Calu3 (cell line): Measurements from ENCODE around the gene AGBL1. TPM values are rescaled to one million over a fixed set of nuclear protein-coding genes. Genes with fewer than 3 reads are reported as not detected.

Source experiments
- BruUV-seq: library from RNA; stranded (reverse); fragments of 400-500 nt; replicated peaks from 2 replicates; lab custom pipeline; 2021; lab: Mats Ljungman, UMichigan
- CTCF ChIA-PET: fragments of 300-600 bp; sonication (Branson Sonifier 250); formaldehyde crosslinking; loops from one replicate; lab custom pipeline; 2022; ENCODE audit warnings: antibody characterized with exemption; lab: Charles Lee
- DNase-seq: peaks from one replicate; pipeline ENCODE4 v3.0.0; 2022
- H3K27ac Mint-ChIP-seq: one replicate; pipeline ENCODE4 v1.8.0; 2022; ENCODE audit warnings: mixed read lengths; ENCODE audit not compliant: unreplicated experiment
- H3K27me3 Mint-ChIP-seq: one replicate; pipeline ENCODE4 v1.8.0; 2022; ENCODE audit warnings: mixed read lengths; ENCODE audit not compliant: unreplicated experiment
- H3K36me3 Mint-ChIP-seq: one replicate; pipeline ENCODE4 v1.8.0; 2022; ENCODE audit warnings: mild to moderate bottlenecking, moderate library complexity, mixed read lengths; ENCODE audit not compliant: insufficient read depth, unreplicated experiment
- H3K4me1 Mint-ChIP-seq: one replicate; pipeline ENCODE4 v1.8.0; 2022; ENCODE audit warnings: mild to moderate bottlenecking, low read depth, mixed read lengths; ENCODE audit not compliant: unreplicated experiment
- H3K4me3 Mint-ChIP-seq: one replicate; pipeline ENCODE4 v1.8.0; 2022; ENCODE audit warnings: mild to moderate bottlenecking, low read depth, moderate library complexity, mixed read lengths; ENCODE audit not compliant: unreplicated experiment
- H3K9me3 Mint-ChIP-seq: one replicate; pipeline ENCODE4 v1.8.0; 2022; ENCODE audit warnings: low read depth, mixed read lengths; ENCODE audit not compliant: unreplicated experiment
- CTCF ChIP-seq: fragments of 200-600 bp; IDR thresholded peaks from one replicate; pipeline ENCODE4 v1.8.0; 2022; ENCODE audit warnings: antibody characterized with exemption; ENCODE audit not compliant: unreplicated experiment
- intact Hi-C: fragments of 100-400 bp; cut with micrococcal nuclease; formaldehyde crosslinking; loops from one replicate; pipeline ENCODE4 v1.10.0; 2022; ENCODE audit not compliant: unreplicated experiment
- total RNA-seq: library from RNA; stranded (reverse); gene quantifications from 2 replicates; pipeline ENCODE4 v1.2.3, GENCODE V29; 2022

Gene AGBL1
- total RNA-seq, 1 experiment from 2014 or later = not detected

- H3K4me1 Mint-ChIP-seq = no peaks in the 10 kb centered on the region
- no peak for TF ChIP-seq CTCF
- no peak for DNase-seq
- no peak overlapping the region for H3K4me3 Mint-ChIP-seq
- CTCF ChIA-PET = no interaction called here
- intact Hi-C loops = no loop called here
- no TSS peak for BruUV-seq
- no peak overlapping the region for H3K27ac Mint-ChIP-seq
- peaks cover 14% of the 10 kb centered on the region for H3K9me3 Mint-ChIP-seq
- H3K27me3 Mint-ChIP-seq = no peaks in the 10 kb centered on the region
- no peaks in the 10 kb centered on the region for H3K36me3 Mint-ChIP-seq
Measured at GRCh38 chr15:86634146-86634545, 554.5 kb downstream of the AGBL1 start.

- Mint-ChIP-seq H3K36me3 (no peaks in the 10 kb centered on the region), H3K27ac (no peak overlapping the region), H3K27me3 (no peaks in the 10 kb centered on the region), H3K4me1 (no peaks in the 10 kb centered on the region), H3K4me3 (no peak overlapping the region), H3K9me3 (peaks cover 15% of the 10 kb centered on the region)
- no peak for TF ChIP-seq CTCF
- no peak for DNase-seq
- no TSS peak for BruUV-seq
- intact Hi-C loops = no loop called here
- CTCF ChIA-PET = no interaction called here
Measured at GRCh38 chr15:86634992-86635638, 555.4 kb downstream of the AGBL1 start.

GRCh38 chr15:86644339-86644738 is 564.7 kb downstream of the AGBL1 start:
- intact Hi-C loops = no loop called here
- H3K4me1 Mint-ChIP-seq = no peaks in the 10 kb centered on the region
- H3K9me3 Mint-ChIP-seq = peaks cover 2% of the 10 kb centered on the region
- CTCF ChIA-PET = interaction anchor here (0.6 to 1.2 kb wide), 2 partner anchors 20 to 222 kb away, joined by 3 to 5 read pairs; no protein-coding TSS in a partner anchor
- no peak overlapping the region for H3K4me3 Mint-ChIP-seq
- no peaks in the 10 kb centered on the region for H3K27me3 Mint-ChIP-seq
- no peak overlapping the region for H3K27ac Mint-ChIP-seq
- TF ChIP-seq CTCF = no peak
- BruUV-seq = no TSS peak
- H3K36me3 Mint-ChIP-seq = no peaks in the 10 kb centered on the region
- no peak for DNase-seq

GRCh38 chr15:86645925-86646500 is 566.3 kb downstream of the AGBL1 start:
- CTCF ChIA-PET = no interaction called here
- no peaks in the 10 kb centered on the region for H3K27me3 Mint-ChIP-seq
- H3K36me3 Mint-ChIP-seq = no peaks in the 10 kb centered on the region
- H3K27ac Mint-ChIP-seq = no peak overlapping the region
- no peak for DNase-seq
- no peaks in the 10 kb centered on the region for H3K9me3 Mint-ChIP-seq
- no peak overlapping the region for H3K4me3 Mint-ChIP-seq
- no peak for TF ChIP-seq CTCF
- no peaks in the 10 kb centered on the region for H3K4me1 Mint-ChIP-seq
- intact Hi-C loops = no loop called here
- BruUV-seq = no TSS peak
